PFSK-1 (cell line): ENCODE results near the gene SPEM2.

Experiments used
- FOXP2 ChIP-seq: optimal IDR thresholded peaks from 2 replicates; pipeline ENCODE3; 2011; ENCODE audit warnings: borderline replicate concordance, control low read depth, inconsistent platforms; ENCODE audit not compliant: insufficient read depth; ENCODE audit errors: extremely low read length, extremely low read depth
- POLR2AphosphoS5 ChIP-seq: IDR thresholded peaks from 2 replicates; pipeline ENCODE4 v1.6.1; 2012; ENCODE audit warnings: low read depth, mild to moderate bottlenecking, control low read depth, low read length, moderate library complexity
- SIN3A ChIP-seq: IDR thresholded peaks from 2 replicates; pipeline ENCODE4 v1.6.1; 2012; ENCODE audit warnings: mild to moderate bottlenecking, low read length, moderate library complexity, borderline replicate concordance; ENCODE audit not compliant: insufficient read depth
- TAF1 ChIP-seq: IDR thresholded peaks from 2 replicates; pipeline ENCODE4 v1.6.1; 2012; ENCODE audit warnings: low read length, control low read depth, borderline replicate concordance; ENCODE audit not compliant: insufficient read depth
- TF ChIP-seq, protein P1 (sequence below), 2 experiments: IDR thresholded peaks; 2 replicates each; pipeline versions ENCODE4 v1.6.1 to v1.8.0; 2011 to 2012; ENCODE audit warnings: low read depth in 2 of 2, low read length in 2 of 2, control low read depth in 1 of 2, inconsistent platforms in 1 of 2, mild to moderate bottlenecking in 1 of 2, moderate library complexity in 1 of 2; ENCODE audit not compliant: insufficient read depth in 1 of 2

The SPEM2 gene

DNA sequence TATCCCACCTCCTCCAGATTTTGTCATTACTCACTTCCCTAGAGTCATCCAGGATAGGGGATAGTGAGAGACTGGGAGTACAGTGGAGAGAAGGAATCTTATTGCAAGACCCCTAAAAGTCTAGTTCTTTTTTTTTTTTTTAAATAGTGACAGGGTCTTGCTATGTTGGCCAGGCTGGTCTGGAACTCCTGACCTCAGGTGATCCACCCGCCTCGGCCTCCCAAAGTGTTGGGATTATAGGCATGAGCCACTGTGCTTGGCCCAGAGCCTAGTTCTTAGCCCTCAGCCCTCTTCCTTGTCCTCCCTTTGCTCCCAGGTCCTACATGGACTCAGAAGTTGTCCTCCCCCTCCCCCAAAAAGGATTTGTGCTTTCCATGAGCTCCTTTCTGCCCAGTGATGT is 16.7 kb downstream of the SPEM2 start:
- TF ChIP-seq TAF1, result no peak

DNA sequence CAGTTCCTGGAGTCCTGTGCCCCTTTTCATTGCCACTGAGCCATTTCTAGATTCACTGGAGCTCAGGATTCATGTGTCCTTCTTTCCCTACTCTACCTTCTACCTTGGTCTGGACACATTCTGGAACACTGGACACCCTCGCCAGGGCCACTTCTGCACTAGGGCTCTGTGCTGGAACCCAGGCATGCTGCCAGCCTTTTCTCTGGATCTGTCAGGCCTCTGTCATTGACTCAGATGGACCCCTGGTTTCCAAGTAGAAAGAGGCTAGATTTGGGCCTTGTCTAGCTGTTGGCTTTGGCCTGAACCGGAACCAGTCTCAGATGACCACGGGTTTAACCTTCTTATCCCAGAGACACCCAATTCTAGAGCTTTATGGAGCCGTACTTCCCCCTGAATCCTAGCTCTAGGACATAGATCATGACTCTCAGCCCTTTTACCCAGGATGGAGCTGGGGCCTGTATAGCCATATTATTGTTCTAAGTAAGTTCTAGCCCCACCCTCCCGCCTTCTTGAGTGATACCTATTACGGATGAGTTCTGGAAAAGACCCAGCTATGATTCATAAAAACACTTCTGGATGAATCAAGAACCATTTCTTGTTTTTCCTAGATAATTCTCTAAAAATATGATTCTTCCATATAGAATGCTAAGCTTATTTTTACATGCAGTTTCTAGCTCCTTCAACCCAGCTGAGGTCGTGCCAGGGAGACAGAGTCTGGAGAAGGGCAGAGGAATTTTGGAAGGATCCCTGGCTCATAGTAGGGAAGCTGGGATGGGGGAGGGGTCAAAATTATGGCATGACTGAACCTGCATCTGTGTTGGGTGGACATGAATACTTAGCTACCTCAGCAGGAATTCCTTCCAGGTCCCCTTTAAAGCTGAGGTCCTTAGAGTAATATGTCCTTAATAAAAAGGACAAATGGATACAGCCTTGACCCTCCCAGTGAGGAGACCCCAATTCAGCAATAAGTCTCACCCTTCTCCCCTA is 18.4 kb downstream of the SPEM2 start:
- TF ChIP-seq TAF1 (no peak), SIN3A (no peak), POLR2AphosphoS5 (no peak), FOXP2 (no peak)
- TF ChIP-seq, protein P1, sequence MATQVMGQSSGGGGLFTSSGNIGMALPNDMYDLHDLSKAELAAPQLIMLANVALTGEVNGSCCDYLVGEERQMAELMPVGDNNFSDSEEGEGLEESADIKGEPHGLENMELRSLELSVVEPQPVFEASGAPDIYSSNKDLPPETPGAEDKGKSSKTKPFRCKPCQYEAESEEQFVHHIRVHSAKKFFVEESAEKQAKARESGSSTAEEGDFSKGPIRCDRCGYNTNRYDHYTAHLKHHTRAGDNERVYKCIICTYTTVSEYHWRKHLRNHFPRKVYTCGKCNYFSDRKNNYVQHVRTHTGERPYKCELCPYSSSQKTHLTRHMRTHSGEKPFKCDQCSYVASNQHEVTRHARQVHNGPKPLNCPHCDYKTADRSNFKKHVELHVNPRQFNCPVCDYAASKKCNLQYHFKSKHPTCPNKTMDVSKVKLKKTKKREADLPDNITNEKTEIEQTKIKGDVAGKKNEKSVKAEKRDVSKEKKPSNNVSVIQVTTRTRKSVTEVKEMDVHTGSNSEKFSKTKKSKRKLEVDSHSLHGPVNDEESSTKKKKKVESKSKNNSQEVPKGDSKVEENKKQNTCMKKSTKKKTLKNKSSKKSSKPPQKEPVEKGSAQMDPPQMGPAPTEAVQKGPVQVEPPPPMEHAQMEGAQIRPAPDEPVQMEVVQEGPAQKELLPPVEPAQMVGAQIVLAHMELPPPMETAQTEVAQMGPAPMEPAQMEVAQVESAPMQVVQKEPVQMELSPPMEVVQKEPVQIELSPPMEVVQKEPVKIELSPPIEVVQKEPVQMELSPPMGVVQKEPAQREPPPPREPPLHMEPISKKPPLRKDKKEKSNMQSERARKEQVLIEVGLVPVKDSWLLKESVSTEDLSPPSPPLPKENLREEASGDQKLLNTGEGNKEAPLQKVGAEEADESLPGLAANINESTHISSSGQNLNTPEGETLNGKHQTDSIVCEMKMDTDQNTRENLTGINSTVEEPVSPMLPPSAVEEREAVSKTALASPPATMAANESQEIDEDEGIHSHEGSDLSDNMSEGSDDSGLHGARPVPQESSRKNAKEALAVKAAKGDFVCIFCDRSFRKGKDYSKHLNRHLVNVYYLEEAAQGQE (IDR thresholded peaks at IDR 0.05; ENCODE audit: insufficient read depth in 1 of 2, low read depth in 2 of 2, low read length in 2 of 2), result no peak

DNA sequence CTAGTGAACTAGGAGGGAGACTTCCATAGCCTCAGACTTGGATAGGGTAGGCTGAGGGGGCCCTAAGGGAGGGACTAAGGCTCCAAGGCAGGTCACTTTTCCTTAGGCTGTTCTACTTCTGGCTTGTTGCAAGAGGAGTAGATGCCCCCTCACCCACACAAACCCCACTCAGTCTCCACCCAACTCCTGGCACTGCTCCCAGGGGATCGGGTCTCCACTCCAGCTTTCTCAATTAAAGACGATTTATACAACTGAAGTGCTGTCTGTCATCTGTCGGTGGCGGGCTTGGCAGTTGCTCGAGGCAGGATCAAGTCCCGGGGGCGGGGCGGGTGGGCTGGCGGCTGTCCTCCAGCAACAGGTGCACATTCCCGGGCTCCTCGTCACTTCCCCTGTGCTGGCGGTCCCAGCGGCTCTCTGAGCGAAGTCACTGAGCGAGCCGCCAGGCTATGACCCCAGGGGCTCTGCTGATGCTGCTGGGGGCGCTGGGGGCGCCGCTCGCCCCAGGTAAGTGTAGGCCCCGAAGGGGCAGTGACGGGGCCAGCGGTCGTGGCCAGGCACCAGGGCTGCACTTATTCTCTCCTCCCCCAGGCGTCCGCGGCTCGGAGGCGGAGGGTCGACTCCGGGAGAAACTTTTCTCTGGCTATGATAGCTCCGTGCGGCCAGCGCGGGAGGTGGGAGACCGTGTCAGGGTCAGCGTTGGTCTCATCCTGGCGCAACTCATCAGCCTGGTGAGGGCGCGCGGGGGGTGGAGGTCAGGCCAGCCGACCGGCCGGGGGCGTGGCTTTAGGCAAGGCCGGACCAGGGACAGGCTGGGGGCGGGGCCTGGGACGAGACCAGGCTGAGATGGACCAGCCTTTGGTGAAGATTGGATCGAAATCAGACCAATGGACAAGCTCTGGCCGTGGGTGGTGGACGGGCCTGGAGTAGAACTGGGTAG is 19.5 kb downstream of the SPEM2 start, which contains the start of gene CHRNB1:
Gene CHRNB1, plus strand, starts transcription at position 380 of the 937 bp plus-strand sequence. Its CDS starts 67 bp downstream, at position 447.
- TF ChIP-seq, protein P1 (IDR thresholded peaks at IDR 0.05; ENCODE audit: insufficient read depth in 1 of 2, low read depth in 2 of 2, low read length in 2 of 2), result no peak
- TF ChIP-seq SIN3A, result no peak

DNA sequence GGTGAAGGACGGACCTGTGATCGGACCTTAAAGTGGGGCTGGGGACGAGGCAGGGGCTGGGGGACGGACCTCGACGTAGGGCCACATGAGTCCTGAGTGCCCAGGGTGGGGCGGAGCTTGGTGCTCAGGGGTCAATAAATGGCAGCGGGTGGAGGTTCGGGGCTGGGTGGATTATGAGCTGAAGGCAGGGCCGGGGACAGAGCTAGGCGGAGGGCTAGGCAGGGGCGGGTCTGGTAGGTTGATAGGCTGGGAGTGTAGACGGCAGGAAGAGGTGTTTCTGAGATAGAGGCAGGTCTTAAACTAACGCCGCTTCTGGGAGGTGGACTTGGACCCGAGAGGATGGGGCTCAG is 20.2 kb downstream of the SPEM2 start:
- no peak for TF ChIP-seq SIN3A

DNA sequence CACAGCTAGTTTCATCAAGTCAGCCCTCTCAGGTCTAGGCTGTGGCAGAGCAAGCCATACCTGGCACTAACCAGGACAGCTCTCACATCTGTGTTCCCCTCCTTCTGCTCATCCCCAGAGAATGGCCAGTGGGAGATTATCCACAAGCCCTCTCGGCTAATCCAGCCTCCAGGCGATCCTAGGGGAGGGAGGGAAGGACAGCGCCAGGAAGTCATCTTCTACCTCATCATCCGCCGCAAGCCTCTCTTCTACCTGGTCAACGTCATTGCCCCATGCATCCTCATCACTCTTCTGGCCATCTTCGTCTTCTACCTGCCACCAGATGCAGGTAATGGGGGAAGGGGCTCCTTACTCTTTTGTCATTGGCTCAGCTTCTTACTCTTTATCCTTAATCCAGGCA is 23.0 kb downstream of the SPEM2 start:
- TF ChIP-seq SIN3A, result no peak
- TF ChIP-seq TAF1, result no peak
- TF ChIP-seq, protein P1 (IDR thresholded peaks at IDR 0.05; ENCODE audit: insufficient read depth in 1 of 2, low read depth in 2 of 2, low read length in 2 of 2), result no peak
- no peak for TF ChIP-seq FOXP2
- TF ChIP-seq POLR2AphosphoS5, result no peak

DNA sequence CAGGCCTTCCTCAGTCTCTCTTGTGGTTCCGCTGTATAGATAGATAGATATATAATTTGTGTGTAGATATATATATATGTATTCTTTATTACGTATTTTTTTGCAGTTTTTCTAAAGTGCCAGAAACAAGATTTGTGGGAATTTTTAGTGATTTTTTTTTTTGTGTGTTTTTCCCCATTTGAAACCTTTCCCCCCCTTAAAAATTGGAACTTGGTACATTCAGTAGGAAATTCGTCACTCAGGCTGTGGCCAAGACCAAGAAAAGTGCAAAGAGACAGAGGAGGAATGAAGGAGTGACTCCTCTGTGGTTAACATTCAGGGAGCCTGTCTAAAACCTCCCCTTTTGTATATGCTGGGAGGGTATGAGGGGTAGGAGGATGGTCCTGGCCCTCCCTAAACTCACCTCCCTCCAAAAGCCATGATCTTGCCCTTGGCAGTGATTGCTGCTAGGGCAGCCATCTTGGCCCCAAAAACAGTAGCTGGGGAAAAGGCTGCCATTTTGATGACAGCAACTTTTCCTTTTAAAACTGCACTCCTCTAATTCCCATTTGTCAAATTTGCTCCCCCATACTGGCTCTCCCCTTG is 34.6 kb downstream of the SPEM2 start:
- TF ChIP-seq POLR2AphosphoS5, result no peak
- TF ChIP-seq, protein P1 (IDR thresholded peaks at IDR 0.05; ENCODE audit: insufficient read depth in 1 of 2, low read depth in 2 of 2, low read length in 2 of 2), result no peak
- TF ChIP-seq SIN3A, result no peak
- TF ChIP-seq TAF1, result no peak
- TF ChIP-seq FOXP2, result no peak
